ENCODE measurements around the gene CCNYL1.
"Not testable (repeated sequence)": the region's sequence is repeated elsewhere in the genome, so short reads cannot be mapped to it uniquely, and the experiment has no call there.

Gene CCNYL1

GRCh38 chr2:207743514-207743913 lies 32.1 kb downstream of the CCNYL1 start:
- DNase-seq = no peak

GRCh38 chr2:207744050-207744449 lies 32.6 kb downstream of the CCNYL1 start:
- DNase-seq = no peak

- DNase-seq = no peak
Measured at GRCh38 chr2:207744451-207744850, 33.0 kb downstream of the CCNYL1 start.

- DNase-seq = no peak
Measured at GRCh38 chr2:207746131-207746530, 34.7 kb downstream of the CCNYL1 start.

GRCh38 chr2:207747653-207748560 lies 36.5 kb downstream of the CCNYL1 start:
- no peak for DNase-seq

- no peak for DNase-seq
Measured at GRCh38 chr2:207748993-207749392, 37.6 kb downstream of the CCNYL1 start.

GRCh38 chr2:207749873-207750272 lies 38.4 kb downstream of the CCNYL1 start:
- no peak for DNase-seq

GRCh38 chr2:207750345-207750744 lies 38.9 kb downstream of the CCNYL1 start:
- no peak for DNase-seq

- no peak for DNase-seq
Measured at GRCh38 chr2:207750876-207751275, 39.4 kb downstream of the CCNYL1 start.

- DNase-seq = not testable (repeated sequence)
Measured at GRCh38 chr2:207753688-207754087, 42.2 kb downstream of the CCNYL1 start.

GRCh38 chr2:207754498-207755383 lies 43.3 kb downstream of the CCNYL1 start:
- no peak for DNase-seq

GRCh38 chr2:207758025-207758424 lies 46.6 kb downstream of the CCNYL1 start:
- DNase-seq = no peak

GRCh38 chr2:207759890-207760289 lies 48.5 kb downstream of the CCNYL1 start:
- no peak for DNase-seq

GRCh38 chr2:207760453-207760852 lies 49.0 kb downstream of the CCNYL1 start:
- no peak for DNase-seq

GRCh38 chr2:207761426-207761825 lies 50.0 kb downstream of the CCNYL1 start:
- not testable (repeated sequence) for DNase-seq

- no peak for DNase-seq
Measured at GRCh38 chr2:207762146-207762545, 50.7 kb downstream of the CCNYL1 start.

- no peak for DNase-seq
Measured at GRCh38 chr2:207763303-207763917, 52.0 kb downstream of the CCNYL1 start.

- no peak for DNase-seq
Measured at GRCh38 chr2:207764096-207764630, 52.7 kb downstream of the CCNYL1 start.

- no peak for DNase-seq
Measured at GRCh38 chr2:207765547-207765946, 54.1 kb downstream of the CCNYL1 start.

GRCh38 chr2:207766041-207766551 lies 54.7 kb downstream of the CCNYL1 start:
- no peak for DNase-seq

GRCh38 chr2:207766697-207767460 lies 55.4 kb downstream of the CCNYL1 start:
- no peak for DNase-seq

All from T1000 (cell line).